A204.1 (cell line): ENCODE measurements around the gene TNNT1.
"Not testable (repeated sequence)": the region's sequence is repeated elsewhere in the genome, so short reads cannot be mapped to it uniquely, and the experiment has no call there.

Source experiments
- FAIRE-seq: peaks from 2 replicates; lab custom pipeline; 2012; peaks lifted over from hg19 to GRCh38; lab: Jason Lieb, UNC

TNNT1 gene

GRCh38 chr19:55109527-55110291, 39.3 kb downstream of the TNNT1 start:
- FAIRE-seq = no peak

- FAIRE-seq = not testable (repeated sequence)
Measured at GRCh38 chr19:55107252-55107651, 41.8 kb downstream of the TNNT1 start.

GRCh38 chr19:55106591-55106990, 42.4 kb downstream of the TNNT1 start:
- FAIRE-seq = no peak

GRCh38 chr19:55105237-55105636, 43.8 kb downstream of the TNNT1 start:
- no peak for FAIRE-seq

- no peak for FAIRE-seq
Measured at GRCh38 chr19:55103190-55103589, 45.8 kb downstream of the TNNT1 start.

GRCh38 chr19:55101261-55101660, 47.7 kb downstream of the TNNT1 start:
- FAIRE-seq = no peak

- no peak for FAIRE-seq
Measured at GRCh38 chr19:55099557-55100506, 49.2 kb downstream of the TNNT1 start.

GRCh38 chr19:55098716-55099556, 50.1 kb downstream of the TNNT1 start:
- no peak for FAIRE-seq

- no peak for FAIRE-seq
Measured at GRCh38 chr19:55097864-55098715, 50.9 kb downstream of the TNNT1 start.

- no peak for FAIRE-seq
Measured at GRCh38 chr19:55096061-55096701, 52.8 kb downstream of the TNNT1 start.

- FAIRE-seq = no peak
Measured at GRCh38 chr19:55095260-55096060, 53.5 kb downstream of the TNNT1 start.

GRCh38 chr19:55094456-55095259, 54.3 kb downstream of the TNNT1 start:
- FAIRE-seq = no peak

GRCh38 chr19:55092423-55093318, 56.3 kb downstream of the TNNT1 start:
- FAIRE-seq = no peak

GRCh38 chr19:55091955-55092354, 57.1 kb downstream of the TNNT1 start:
- FAIRE-seq = no peak

- no peak for FAIRE-seq
Measured at GRCh38 chr19:55091126-55091910, 57.7 kb downstream of the TNNT1 start.

GRCh38 chr19:55090564-55090963, 58.4 kb downstream of the TNNT1 start:
- no peak for FAIRE-seq

- no peak for FAIRE-seq
Measured at GRCh38 chr19:55089342-55089944, 59.6 kb downstream of the TNNT1 start.
